ENCODE measurements around the gene PRKAB1. TPM values are rescaled to one million over a fixed set of nuclear protein-coding genes. Genes with fewer than 3 reads are reported as not detected.

The PRKAB1 gene
- total RNA-seq, 3 donors from 2014 or later (not counting 1 experiment from before 2014, with no cell fraction given) = 21.8 to 34.6 (median 23.5) TPM

DNA sequence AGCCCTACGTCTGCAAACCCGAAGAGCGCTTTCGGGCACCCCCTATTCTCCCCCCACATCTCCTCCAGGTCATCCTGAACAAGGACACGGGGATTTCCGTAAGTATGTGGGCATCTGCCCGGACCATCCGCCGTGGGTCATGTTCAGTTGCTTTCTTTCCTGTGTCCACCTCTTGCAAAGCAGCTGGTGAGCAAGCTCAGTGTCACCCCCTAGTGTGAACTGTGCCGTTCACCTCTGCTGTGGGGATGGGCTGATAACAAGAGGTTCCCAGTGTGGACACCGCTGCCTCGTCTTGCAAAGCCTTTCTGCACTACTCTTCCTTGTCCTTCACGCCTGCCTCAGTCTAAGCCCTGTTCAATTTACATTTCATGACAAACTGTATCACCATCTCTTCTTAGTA is 8.6 kb downstream of the PRKAB1 start:
- Histone ChIP-seq H3K36me3 (ENCODE audit: control insufficient read depth, insufficient read depth, low read length) (peaks cover 95% of the 10 kb centered on the region), H3K4me3 (ENCODE audit: low read length) (no peak overlapping the region), H3K27me3 (ENCODE audit: control insufficient read depth, insufficient read depth, low read length) (no peaks in the 10 kb centered on the region), H3K9me3 (ENCODE audit: control insufficient read depth, insufficient read depth, low read length) (no peaks in the 10 kb centered on the region), H3K4me1 (ENCODE audit: control insufficient read depth, insufficient read depth, low read length) (peaks cover 9% of the 10 kb centered on the region), H3K27ac (ENCODE audit: low read length) (no peak overlapping the region)
- Mint-ChIP-seq H3K4me1 (peaks cover 17 to 20% of the 10 kb centered on the region in 2 donors), H3K36me3 (peaks cover 8% of the 10 kb centered on the region), H3K9me3 (no peaks in the 10 kb centered on the region), H3K27ac (no peak overlapping the region), H3K4me3 (no peak overlapping the region), H3K27me3 (ENCODE audit: low read depth in 2 of 2) (no peaks in the 10 kb centered on the region)
- intact Hi-C loops (cut with micrococcal nuclease) = no loop called here
- no peak for ATAC-seq
- no peak for DNase-seq
- 97% methylated on average over 13 of the region's 13 CpGs for WGBS (ENCODE audit: insufficient coverage)
- no peak for TF ChIP-seq CTCF (IDR thresholded peaks at IDR 0.05)

- Histone ChIP-seq H3K27ac (ENCODE audit: low read length) (no peak overlapping the region), H3K9me3 (ENCODE audit: control insufficient read depth, insufficient read depth, low read length) (no peaks in the 10 kb centered on the region), H3K36me3 (ENCODE audit: control insufficient read depth, insufficient read depth, low read length) (peaks cover 85% of the 10 kb centered on the region), H3K27me3 (ENCODE audit: control insufficient read depth, insufficient read depth, low read length) (no peaks in the 10 kb centered on the region), H3K4me3 (ENCODE audit: low read length) (no peak overlapping the region), H3K4me1 (ENCODE audit: control insufficient read depth, insufficient read depth, low read length) (peaks cover 11% of the 10 kb centered on the region)
- no peaks in the 10 kb centered on the region for H3K9me3 Mint-ChIP-seq
- DNase-seq = no peak
- WGBS (ENCODE audit: insufficient coverage) = 100% methylated on average over 7 of the region's 7 CpGs
- no peak overlapping the region for H3K4me3 Mint-ChIP-seq
- no peaks in the 10 kb centered on the region for H3K27me3 Mint-ChIP-seq (ENCODE audit: low read depth in 2 of 2)
- no peak for TF ChIP-seq CTCF (IDR thresholded peaks at IDR 0.05)
- no peak overlapping the region for H3K27ac Mint-ChIP-seq
- ATAC-seq = no peak
- peaks cover 8% of the 10 kb centered on the region for H3K36me3 Mint-ChIP-seq
- intact Hi-C loops (cut with micrococcal nuclease) = no loop called here
- H3K4me1 Mint-ChIP-seq = peaks cover 1 to 7% of the 10 kb centered on the region in 2 donors
Measured at GRCh38 chr12:119678459-119678858, 10.5 kb downstream of the PRKAB1 start.

- H3K9me3 Mint-ChIP-seq = no peaks in the 10 kb centered on the region
- H3K27me3 Mint-ChIP-seq (ENCODE audit: low read depth in 2 of 2) = no peaks in the 10 kb centered on the region
- Histone ChIP-seq H3K4me1 (ENCODE audit: control insufficient read depth, insufficient read depth, low read length) (peaks cover 6% of the 10 kb centered on the region), H3K9me3 (ENCODE audit: control insufficient read depth, insufficient read depth, low read length) (no peaks in the 10 kb centered on the region), H3K27me3 (ENCODE audit: control insufficient read depth, insufficient read depth, low read length) (no peaks in the 10 kb centered on the region), H3K4me3 (ENCODE audit: low read length) (no peak overlapping the region), H3K36me3 (ENCODE audit: control insufficient read depth, insufficient read depth, low read length) (peaks cover 79% of the 10 kb centered on the region), H3K27ac (ENCODE audit: low read length) (no peak overlapping the region)
- peaks cover 8% of the 10 kb centered on the region for H3K36me3 Mint-ChIP-seq
- no peak for TF ChIP-seq CTCF (IDR thresholded peaks at IDR 0.05)
- ATAC-seq (no peak), DNase-seq (no peak)
- WGBS (ENCODE audit: insufficient coverage) = 97% methylated on average over 5 of the region's 5 CpGs
- H3K4me3 Mint-ChIP-seq = no peak overlapping the region
- peaks cover 0 to 1% of the 10 kb centered on the region in 2 donors for H3K4me1 Mint-ChIP-seq
- H3K27ac Mint-ChIP-seq = no peak overlapping the region
- intact Hi-C loops (cut with micrococcal nuclease) = no loop called here
Measured at GRCh38 chr12:119679081-119679480, 11.1 kb downstream of the PRKAB1 start.

DNA sequence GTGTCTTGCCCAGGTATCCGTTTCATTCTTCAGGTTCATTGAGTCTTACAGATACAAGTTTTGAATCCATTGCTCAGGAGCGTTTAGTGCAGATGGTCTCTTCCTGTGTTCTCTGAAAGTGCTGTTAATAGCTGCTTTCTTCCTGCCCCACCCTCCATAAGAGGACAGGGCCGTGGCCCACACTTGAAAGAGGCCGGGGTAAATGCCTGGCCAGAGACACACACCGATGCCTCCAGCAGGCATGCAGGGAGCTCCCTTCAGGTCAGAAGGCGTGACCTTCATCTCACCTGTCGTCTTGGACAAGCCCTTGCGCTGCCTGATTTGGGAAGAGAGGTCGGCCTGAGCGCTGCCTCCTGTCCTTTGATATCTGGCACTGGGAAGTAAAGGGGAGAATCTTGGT is 11.6 kb downstream of the PRKAB1 start:
- H3K36me3 ChIP-seq (ENCODE audit: control insufficient read depth, insufficient read depth, low read length) = peaks cover 75% of the 10 kb centered on the region
- Mint-ChIP-seq H3K4me3 (no peak overlapping the region), H3K36me3 (peaks cover 8% of the 10 kb centered on the region), H3K4me1 (no peaks in the 10 kb centered on the region), H3K9me3 (no peaks in the 10 kb centered on the region), H3K27ac (no peak overlapping the region), H3K27me3 (ENCODE audit: low read depth in 2 of 2) (no peaks in the 10 kb centered on the region)
- no peak for TF ChIP-seq CTCF (IDR thresholded peaks at IDR 0.05)
- H3K4me1 ChIP-seq (ENCODE audit: control insufficient read depth, insufficient read depth, low read length) = peaks cover 6% of the 10 kb centered on the region
- ATAC-seq = no peak
- 93% methylated on average over 10 of the region's 10 CpGs for WGBS (ENCODE audit: insufficient coverage)
- intact Hi-C loops (cut with micrococcal nuclease) = no loop called here
- no peaks in the 10 kb centered on the region for H3K9me3 ChIP-seq (ENCODE audit: control insufficient read depth, insufficient read depth, low read length)
- DNase-seq = no peak
- no peaks in the 10 kb centered on the region for H3K27me3 ChIP-seq (ENCODE audit: control insufficient read depth, insufficient read depth, low read length)
- H3K27ac ChIP-seq (ENCODE audit: low read length) = no peak overlapping the region
- no peak overlapping the region for H3K4me3 ChIP-seq (ENCODE audit: low read length)
